Ovary (tissue), 3 donors: ENCODE data around the gene PEX11A.

Experiments used
- EP300 ChIP-seq: sonication (generic); formaldehyde crosslinking; IDR thresholded peaks from one replicate; pipeline ENCODE4 v1.6.1; 2017; ENCODE audit warnings: antibody characterized with exemption
- POLR2A ChIP-seq: fragments of 450-650 bp; IDR thresholded peaks from one replicate; pipeline ENCODE4 v1.6.1; 2017; ENCODE audit warnings: antibody characterized with exemption, mild to moderate bottlenecking, moderate library complexity
- TF ChIP-seq, protein P1 (sequence below), 3 donors: fragments of 450-650 bp in 2 of 3; fragments of 200-600 bp in 1 of 3; IDR thresholded peaks; one replicate each; pipeline versions ENCODE4 v1.5.1 to v1.8.0; 2016 to 2022; ENCODE audit warnings: antibody characterized with exemption in 3 of 3, mild to moderate bottlenecking in 1 of 3
- donor health status: DM: no; HTN: no; CAD: no.

DNA sequence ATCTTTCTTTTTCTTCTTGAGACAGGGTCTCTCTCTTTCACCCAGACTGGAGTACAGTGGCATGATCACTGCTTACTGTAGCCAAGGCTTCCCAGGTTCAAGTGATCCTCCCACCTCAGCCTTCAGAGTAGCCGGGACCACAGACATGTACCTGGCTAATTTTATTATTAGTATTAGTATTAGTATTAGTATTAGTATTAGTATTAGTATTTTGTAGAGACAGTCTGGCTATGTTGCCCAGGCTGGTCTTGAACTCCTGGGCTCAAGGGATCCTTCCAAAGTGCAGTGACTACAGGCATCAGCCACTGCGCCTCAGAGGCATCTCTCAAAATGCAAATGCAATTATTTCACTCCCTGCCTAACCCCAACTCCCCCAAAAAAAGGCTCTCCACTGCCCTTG lies 37.0 kb downstream of the PEX11A start:
- TF ChIP-seq, protein P1, sequence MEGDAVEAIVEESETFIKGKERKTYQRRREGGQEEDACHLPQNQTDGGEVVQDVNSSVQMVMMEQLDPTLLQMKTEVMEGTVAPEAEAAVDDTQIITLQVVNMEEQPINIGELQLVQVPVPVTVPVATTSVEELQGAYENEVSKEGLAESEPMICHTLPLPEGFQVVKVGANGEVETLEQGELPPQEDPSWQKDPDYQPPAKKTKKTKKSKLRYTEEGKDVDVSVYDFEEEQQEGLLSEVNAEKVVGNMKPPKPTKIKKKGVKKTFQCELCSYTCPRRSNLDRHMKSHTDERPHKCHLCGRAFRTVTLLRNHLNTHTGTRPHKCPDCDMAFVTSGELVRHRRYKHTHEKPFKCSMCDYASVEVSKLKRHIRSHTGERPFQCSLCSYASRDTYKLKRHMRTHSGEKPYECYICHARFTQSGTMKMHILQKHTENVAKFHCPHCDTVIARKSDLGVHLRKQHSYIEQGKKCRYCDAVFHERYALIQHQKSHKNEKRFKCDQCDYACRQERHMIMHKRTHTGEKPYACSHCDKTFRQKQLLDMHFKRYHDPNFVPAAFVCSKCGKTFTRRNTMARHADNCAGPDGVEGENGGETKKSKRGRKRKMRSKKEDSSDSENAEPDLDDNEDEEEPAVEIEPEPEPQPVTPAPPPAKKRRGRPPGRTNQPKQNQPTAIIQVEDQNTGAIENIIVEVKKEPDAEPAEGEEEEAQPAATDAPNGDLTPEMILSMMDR (IDR thresholded peaks at IDR 0.05), result no peak
- TF ChIP-seq POLR2A (no peak), EP300 (no peak)
